HCT116 (cell line): Measurements from ENCODE around the gene SORCS2. TPM values are rescaled to one million over a fixed set of nuclear protein-coding genes. Genes with fewer than 3 reads are reported as not detected.
A peak's percentile ranks its signal among the peaks of the same experiment; 100 is the strongest.

Source experiments
- ATAC-seq: fragments of 200-7000 bp; cut with Tn5 transposase; 2 replicates; pipeline ENCODE4 v1.9.1; 2020; ENCODE audit warnings: mild to moderate bottlenecking, moderate library complexity
- BruUV-seq: library from RNA; stranded (reverse); fragments of 400-500 nt; replicated peaks from 2 replicates; lab custom pipeline; 2021; lab: Mats Ljungman, UMichigan
- CTCF ChIA-PET: fragments of 300-600 bp; sonication (Branson Sonifier 250); formaldehyde crosslinking; loops from one replicate; lab custom pipeline; 2021; ENCODE audit warnings: antibody characterized with exemption; lab: Charles Lee
- POLR2A ChIA-PET: fragments of 300-600, 350-600 bp; sonication (Branson Sonifier 250); formaldehyde crosslinking; loops from one replicate; lab custom pipeline; 2021; ENCODE audit warnings: antibody characterized with exemption; lab: Charles Lee
- RAD21 ChIA-PET, 2 experiments: fragments of 300-600 bp; sonication (Branson Sonifier 250); formaldehyde crosslinking; loops; one replicate each; lab custom pipeline; 2023; ENCODE audit warnings: low total read pairs in 2 of 2; ENCODE audit not compliant: uncharacterized antibody in 2 of 2, unreplicated experiment in 2 of 2, low non-redundant PET in 1 of 2; lab: Charles Lee
- DNase-seq: peaks from one replicate; pipeline ENCODE4 v3.0.0-alpha.2; 2010; ENCODE audit warnings: low read depth, low spot score
- H2AFZ ChIP-seq: fragments of 200-600 bp; shearing (Covaris generic), sonication (generic); 2 replicates; pipeline ENCODE4 v1.6.1; 2017; ENCODE audit warnings: low read depth, mixed run types, mixed read lengths, antibody characterized with exemption, low read length; ENCODE audit not compliant: poor library complexity, severe bottlenecking
- H3K27ac ChIP-seq: 2 replicates; pipeline ENCODE4 v1.5.1; 2012; ENCODE audit warnings: low read depth, low read length
- H3K27me3 ChIP-seq: fragments of 200-600 bp; sonication (generic); 2 replicates; pipeline ENCODE4 v1.6.1; 2016; ENCODE audit warnings: mixed run types, low read length, mixed read lengths; ENCODE audit not compliant: insufficient read depth
- H3K36me3 ChIP-seq, 2 experiments: fragments of 200-500 bp in 1 of 2; fragments of 200-600 bp in 1 of 2; sonication (Bioruptor generic) in 1 of 2; sonication (generic) in 1 of 2; 2 replicates each; pipeline versions ENCODE4 v1.5.1 to v1.6.1; 2014 to 2016; ENCODE audit warnings: low read length in 2 of 2, inconsistent platforms in 1 of 2, mixed read lengths in 1 of 2, mixed run types in 1 of 2; ENCODE audit not compliant: insufficient read depth in 2 of 2, control insufficient read depth in 1 of 2
- H3K4me1 ChIP-seq, 2 experiments: fragments of 200-600 bp in 1 of 2; sonication (generic) in 1 of 2; 2 replicates each; pipeline versions ENCODE4 v1.5.1 to v1.6.1; 2012 to 2017; ENCODE audit warnings: low read length in 2 of 2, inconsistent platforms in 1 of 2, mild to moderate bottlenecking in 1 of 2, mixed read lengths in 1 of 2, mixed run types in 1 of 2, moderate library complexity in 1 of 2; ENCODE audit not compliant: insufficient read depth in 2 of 2, control insufficient read depth in 1 of 2
- H3K4me2 ChIP-seq: fragments of 200-600 bp; sonication (generic); 2 replicates; pipeline ENCODE4 v1.6.1; 2017; ENCODE audit warnings: mixed run types, low read length, mixed read lengths
- H3K4me3 ChIP-seq, 2 experiments: fragments of 200-600 bp in 1 of 2; sonication (generic) in 1 of 2; replicated peaks in 1 of 2; 2 replicates each; pipeline ENCODE4 v1.5.1; 2011 to 2016; ENCODE audit warnings: low read length in 2 of 2, control low read depth in 1 of 2, low read depth in 1 of 2, mild to moderate bottlenecking in 1 of 2, mixed read lengths in 1 of 2, mixed run types in 1 of 2
- H3K79me2 ChIP-seq: fragments of 200-600 bp; sonication (generic); 2 replicates; pipeline ENCODE4 v1.6.1; 2017; ENCODE audit warnings: mild to moderate bottlenecking, mixed run types, low read length, moderate library complexity, mixed read lengths; ENCODE audit not compliant: insufficient read depth
- H3K9ac ChIP-seq: fragments of 200-600 bp; sonication (generic); 2 replicates; pipeline ENCODE4 v1.6.1; 2016; ENCODE audit warnings: low read length, mixed read lengths
- H3K9me2 ChIP-seq: fragments of 200-600 bp; sonication (generic), shearing (Covaris generic); 2 replicates; pipeline ENCODE4 v1.6.1; 2017; ENCODE audit warnings: mixed run types, mild to moderate bottlenecking, moderate library complexity; ENCODE audit not compliant: insufficient read depth
- H3K9me3 ChIP-seq, 2 experiments: fragments of 200-500 bp in 1 of 2; fragments of 200-600 bp in 1 of 2; sonication (Bioruptor generic) in 1 of 2; sonication (generic) in 1 of 2; 2 replicates each; pipeline ENCODE4 v1.6.1; 2014 to 2017; ENCODE audit warnings: low read length in 2 of 2, mixed read lengths in 2 of 2, inconsistent platforms in 1 of 2, low read depth in 1 of 2, mild to moderate bottlenecking in 1 of 2, mixed run types in 1 of 2, moderate library complexity in 1 of 2; ENCODE audit not compliant: control insufficient read depth in 1 of 2, insufficient read depth in 1 of 2
- H4K20me1 ChIP-seq: fragments of 200-600 bp; sonication (generic), shearing (Covaris generic); 2 replicates; pipeline ENCODE4 v1.6.1; 2017; ENCODE audit warnings: mixed run types, mild to moderate bottlenecking, moderate library complexity; ENCODE audit not compliant: insufficient read depth
- CBX3 ChIP-seq: IDR thresholded peaks from 2 replicates; pipeline ENCODE4 v1.6.1; 2012; ENCODE audit warnings: low read depth
- CTCF ChIP-seq, 3 experiments: fragments of 200-600 bp in 1 of 3; sonication (generic) in 1 of 3; IDR thresholded peaks in 2 of 3; conservative IDR thresholded peaks in 1 of 3; 2 replicates each; pipeline ENCODE4 v1.5.1; 2012 to 2017; ENCODE audit warnings: low read depth in 2 of 3, low read length in 2 of 3, antibody characterized with exemption in 1 of 3, borderline replicate concordance in 1 of 3, control low read depth in 1 of 3, mild to moderate bottlenecking in 1 of 3, mixed read lengths in 1 of 3, mixed run types in 1 of 3, moderate library complexity in 1 of 3; ENCODE audit not compliant: insufficient read depth in 1 of 3
- EGR1 ChIP-seq: IDR thresholded peaks from 2 replicates; pipeline ENCODE4 v1.6.1; 2012; ENCODE audit warnings: low read depth
- JUND ChIP-seq: IDR thresholded peaks from 2 replicates; pipeline ENCODE4 v1.6.1; 2012
- ZNF274 ChIP-seq: fragments of 200-500 bp; sonication (Bioruptor generic); IDR thresholded peaks from 2 replicates; pipeline ENCODE4 v1.6.1; 2014; ENCODE audit warnings: mild to moderate bottlenecking, low read depth, low read length, inconsistent platforms
- intact Hi-C: fragments of 100-400 bp; cut with micrococcal nuclease; formaldehyde crosslinking; loops from 2 replicates; pipeline ENCODE4 v1.10.0; 2022
- total RNA-seq: library from RNA; stranded (reverse); gene quantifications from one replicate; pipeline ENCODE4 v1.2.1, GENCODE V29; 2021; ENCODE audit not compliant: unreplicated experiment

The SORCS2 gene
- total RNA-seq, 1 experiment from 2014 or later, result 0.37 TPM

DNA sequence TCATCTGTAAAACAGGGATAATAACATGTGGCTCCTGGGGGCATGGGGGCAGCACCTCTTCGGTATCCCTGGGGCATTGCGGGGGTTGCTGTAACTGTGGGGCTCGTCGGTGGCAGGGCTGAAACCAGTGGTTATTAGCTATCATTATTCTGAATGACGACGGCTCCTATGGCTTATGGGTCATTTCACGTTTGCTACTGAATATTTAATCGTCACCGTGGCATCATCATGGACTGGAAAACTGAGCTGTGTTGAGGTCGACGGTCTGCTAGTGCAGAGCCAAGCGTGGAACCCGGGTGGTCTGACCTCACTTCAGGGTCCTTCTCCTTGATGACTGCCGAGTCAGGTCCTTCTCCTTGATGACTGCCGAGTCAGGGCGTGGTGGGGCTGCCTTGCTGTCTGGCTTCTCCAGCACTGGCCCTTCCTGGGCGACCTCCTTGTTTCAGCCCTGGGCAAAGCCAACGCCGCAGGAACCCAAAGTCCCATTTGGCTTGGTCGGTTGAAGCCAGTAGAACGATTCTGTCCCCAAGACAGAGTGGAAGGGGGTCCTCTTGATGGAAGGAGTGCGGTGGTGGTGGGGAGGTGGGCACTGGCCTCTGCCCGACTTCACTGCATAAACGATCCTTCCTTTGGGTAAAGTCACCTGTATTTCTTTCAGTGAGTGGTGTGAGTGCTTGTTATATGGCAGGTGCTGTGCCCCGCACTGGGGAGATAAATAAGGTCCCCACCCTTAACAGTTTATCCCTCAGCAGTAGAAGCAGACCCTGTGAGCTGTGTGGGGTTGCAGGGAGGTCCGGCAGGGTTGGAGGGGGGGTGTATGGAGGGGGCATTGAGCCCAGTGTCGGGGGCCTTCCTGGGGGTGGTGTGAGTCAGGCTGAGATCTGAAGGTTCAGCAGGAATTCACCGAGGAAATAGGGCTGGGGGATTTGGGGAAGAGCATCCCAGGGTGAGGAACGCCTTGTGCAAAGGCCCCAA lies 201.6 kb downstream of the SORCS2 start:
- BruUV-seq, result no TSS peak
- peaks cover 5 to 6% of the 10 kb centered on the region in 2 experiments; a peak in 2 of 4 replicates for H3K4me1 ChIP-seq
- H3K4me3 ChIP-seq, result no peak overlapping the region
- CTCF ChIA-PET, result no interaction called here
- H3K27me3 ChIP-seq, result peaks cover 39% of the 10 kb centered on the region
- no peaks in the 10 kb centered on the region for H4K20me1 ChIP-seq
- H3K36me3 ChIP-seq, result no peaks in the 10 kb centered on the region
- no peaks in the 10 kb centered on the region for H3K9me2 ChIP-seq
- H3K79me2 ChIP-seq, result no peaks in the 10 kb centered on the region
- no peaks in the 10 kb centered on the region for H3K9me3 ChIP-seq
- ATAC-seq, result no peak
- H3K4me2 ChIP-seq, result no peak overlapping the region
- DNase-seq, result no peak
- POLR2A ChIA-PET, result no interaction called here
- intact Hi-C loops, result no loop called here
- H3K9ac ChIP-seq, result no peak overlapping the region
- TF ChIP-seq EGR1 (no peak), ZNF274 (no peak), JUND (no peak), CBX3 (no peak)
- no peak overlapping the region for H3K27ac ChIP-seq
- RAD21 ChIA-PET, result interaction anchor here in 1 of 2 experiments (0.6 kb wide), 1 partner anchor 18 kb away, joined by 4 read pairs; no protein-coding TSS in a partner anchor
- H2AFZ ChIP-seq, result no peak overlapping the region

DNA sequence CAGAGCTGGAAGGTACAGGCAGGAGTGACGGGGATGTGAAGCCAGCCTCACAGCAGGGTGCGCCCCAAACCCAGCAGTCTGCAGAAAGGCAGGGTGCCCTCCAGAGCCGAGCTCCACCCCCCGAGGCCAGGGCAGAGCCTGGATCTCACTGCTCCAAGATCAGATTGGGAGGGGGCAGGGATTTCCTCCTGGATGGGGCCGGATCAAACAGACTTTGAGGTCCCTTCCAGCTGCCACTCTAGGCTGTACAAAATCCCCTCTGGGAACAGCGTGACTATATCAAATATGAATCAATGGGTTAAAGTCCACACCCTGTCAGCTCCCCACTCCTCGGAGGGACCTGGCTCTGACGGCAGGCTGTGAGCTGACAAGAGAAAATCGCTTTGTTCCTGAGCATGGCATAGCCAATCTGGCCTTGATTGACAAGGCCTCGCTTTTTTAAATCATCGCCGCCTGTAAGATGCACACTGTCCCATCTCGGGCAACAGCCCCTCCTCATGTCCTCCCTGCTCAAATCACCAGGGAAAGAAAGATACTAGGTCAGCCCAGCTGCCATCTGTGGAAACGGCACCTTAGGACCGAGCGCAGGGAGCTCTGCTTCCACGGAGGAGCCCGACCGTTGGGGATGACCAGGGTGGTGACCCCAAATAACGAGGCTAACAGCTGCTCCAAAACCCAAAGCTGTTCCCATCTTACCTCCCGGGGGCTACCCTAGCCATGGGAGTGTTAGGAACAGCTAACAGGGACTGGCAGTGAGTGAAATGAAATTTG lies 202.5 kb downstream of the SORCS2 start:
- DNase-seq (no peak), ATAC-seq (no peak; the same call in 1 of the 2 replicates)
- Histone ChIP-seq H3K79me2 (no peaks in the 10 kb centered on the region), H3K36me3 (no peaks in the 10 kb centered on the region), H3K27me3 (peaks cover 47% of the 10 kb centered on the region), H3K4me3 (no peak overlapping the region), H3K4me2 (no peak overlapping the region), H3K27ac (no peak overlapping the region), H4K20me1 (no peaks in the 10 kb centered on the region), H3K9ac (no peak overlapping the region), H3K4me1 (peaks cover 5 to 6% of the 10 kb centered on the region in 2 experiments; a peak in 2 of 4 replicates), H3K9me2 (no peaks in the 10 kb centered on the region), H3K9me3 (no peaks in the 10 kb centered on the region), H2AFZ (no peak overlapping the region)
- TF ChIP-seq CTCF (IDR thresholded peaks at IDR 0.05 in 2 of 3, conservative IDR thresholded peaks at IDR 0.05 in 1 of 3; ENCODE audit: borderline replicate concordance in 1 of 3, insufficient read depth in 1 of 3, low read depth in 2 of 3, low read length in 2 of 3) (0 out of 6 replicates have a peak, but pooled peaks of 1 of the 3 experiments have one; percentile 4), JUND (no peak)
- ChIA-PET CTCF (no interaction called here), RAD21 (no interaction called here), POLR2A (no interaction called here)
- intact Hi-C loops, result no loop called here
- BruUV-seq, result no TSS peak
